Measurements from ENCODE around the gene ENTPD8.
"Not testable (repeated sequence)": the region's sequence is repeated elsewhere in the genome, so short reads cannot be mapped to it uniquely, and the experiment has no call there.

Gene ENTPD8

GRCh38 chr9:137455359-137455991 lies 14.3 kb upstream of the ENTPD8 start:
- no peak for FAIRE-seq

GRCh38 chr9:137454597-137455358 lies 13.6 kb upstream of the ENTPD8 start:
- DNase-seq (ENCODE audit: insufficient read length) (no peak), FAIRE-seq (no peak)
- TF ChIP-seq POLR2AphosphoS5 (IDR thresholded peaks at IDR 0.05; ENCODE audit: low read depth, low read length) (no peak), POLR2A (IDR thresholded peaks at IDR 0.05; ENCODE audit: low read depth, low read length) (no peak), TAF1 (IDR thresholded peaks at IDR 0.05; ENCODE audit: borderline replicate concordance, low read depth, low read length) (no peak)

More at GRCh38 chr9:137455359-137455991, 14.3 kb upstream of the ENTPD8 start:
- no peak for TF ChIP-seq POLR2AphosphoS5 (IDR thresholded peaks at IDR 0.05; ENCODE audit: low read depth, low read length)
- no peak for TF ChIP-seq POLR2A (IDR thresholded peaks at IDR 0.05; ENCODE audit: low read depth, low read length)
- no peak for TF ChIP-seq TAF1 (IDR thresholded peaks at IDR 0.05; ENCODE audit: borderline replicate concordance, low read depth, low read length)
- DNase-seq (ENCODE audit: insufficient read length), result no peak

DNA sequence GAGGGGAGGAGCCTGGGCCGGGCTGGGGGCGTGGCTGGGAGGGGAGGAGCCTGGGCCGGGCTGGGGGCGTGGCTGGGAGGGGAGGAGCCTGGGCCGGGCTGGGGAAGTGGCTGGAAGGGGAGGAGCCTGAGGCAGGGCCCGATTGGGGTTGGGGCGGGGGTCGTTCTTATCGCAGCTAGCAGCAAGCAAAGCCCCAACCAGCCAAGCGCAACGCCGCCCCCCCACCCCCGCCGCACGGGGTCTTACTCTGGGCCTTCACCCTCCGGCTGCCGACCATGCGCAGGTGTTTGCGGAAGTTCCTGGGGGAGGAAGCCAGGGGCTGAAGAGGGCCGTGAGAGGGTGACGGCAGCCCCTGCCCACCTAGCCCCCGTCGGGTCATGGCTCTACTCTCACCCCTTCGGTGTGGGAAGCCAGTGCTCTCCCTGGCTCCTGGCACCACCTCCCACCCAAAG lies 13.0 kb upstream of the ENTPD8 start:
- FAIRE-seq (peak; percentile 42), DNase-seq (ENCODE audit: insufficient read length) (peak; percentile 70)
- TF ChIP-seq POLR2A (IDR thresholded peaks at IDR 0.05; ENCODE audit: low read depth, low read length), result no peak; the same call in 1 of the 2 replicates
- TF ChIP-seq POLR2AphosphoS5 (IDR thresholded peaks at IDR 0.05; ENCODE audit: low read depth, low read length), result 0 out of 2 replicates have a peak, but pooled peaks have one; percentile 21

DNA sequence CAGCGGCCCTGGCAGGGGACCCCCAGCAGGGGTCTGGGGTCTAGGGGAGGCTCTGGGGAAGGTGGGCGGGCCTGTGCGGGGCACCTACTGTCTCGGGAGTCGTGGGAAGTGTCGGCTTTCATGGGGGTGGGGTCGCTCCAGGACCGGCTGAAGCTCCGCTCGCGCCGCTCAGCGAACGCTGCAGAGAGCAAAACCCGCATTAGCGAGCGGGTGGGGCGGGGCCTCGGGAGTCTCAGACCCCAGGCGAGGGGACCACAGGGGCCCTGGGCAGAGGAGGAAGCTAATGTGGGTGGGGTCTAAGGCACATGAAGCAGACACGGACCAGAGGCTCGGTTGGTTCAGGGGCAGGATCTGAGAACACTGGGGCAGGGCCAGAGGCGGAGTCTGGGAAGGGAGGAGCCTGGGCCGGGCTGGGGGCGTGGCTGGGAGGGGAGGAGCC lies 12.5 kb upstream of the ENTPD8 start:
- TF ChIP-seq POLR2AphosphoS5 (IDR thresholded peaks at IDR 0.05; ENCODE audit: low read depth, low read length), result no peak
- TF ChIP-seq POLR2A (IDR thresholded peaks at IDR 0.05; ENCODE audit: low read depth, low read length), result peak; percentile 16; the same call in 1 of the 2 replicates
- TF ChIP-seq TAF1 (IDR thresholded peaks at IDR 0.05; ENCODE audit: borderline replicate concordance, low read depth, low read length), result no peak
- FAIRE-seq, result no peak
- DNase-seq (ENCODE audit: insufficient read length), result peak; percentile 85

- DNase-seq (ENCODE audit: insufficient read length) (no peak), FAIRE-seq (no peak)
- no peak for TF ChIP-seq POLR2A (IDR thresholded peaks at IDR 0.05; ENCODE audit: low read depth, low read length)
- no peak for TF ChIP-seq POLR2AphosphoS5 (IDR thresholded peaks at IDR 0.05; ENCODE audit: low read depth, low read length)
- TF ChIP-seq TAF1 (IDR thresholded peaks at IDR 0.05; ENCODE audit: borderline replicate concordance, low read depth, low read length), result no peak
Observed at GRCh38 chr9:137452761-137453642, 11.8 kb upstream of the ENTPD8 start.

DNA sequence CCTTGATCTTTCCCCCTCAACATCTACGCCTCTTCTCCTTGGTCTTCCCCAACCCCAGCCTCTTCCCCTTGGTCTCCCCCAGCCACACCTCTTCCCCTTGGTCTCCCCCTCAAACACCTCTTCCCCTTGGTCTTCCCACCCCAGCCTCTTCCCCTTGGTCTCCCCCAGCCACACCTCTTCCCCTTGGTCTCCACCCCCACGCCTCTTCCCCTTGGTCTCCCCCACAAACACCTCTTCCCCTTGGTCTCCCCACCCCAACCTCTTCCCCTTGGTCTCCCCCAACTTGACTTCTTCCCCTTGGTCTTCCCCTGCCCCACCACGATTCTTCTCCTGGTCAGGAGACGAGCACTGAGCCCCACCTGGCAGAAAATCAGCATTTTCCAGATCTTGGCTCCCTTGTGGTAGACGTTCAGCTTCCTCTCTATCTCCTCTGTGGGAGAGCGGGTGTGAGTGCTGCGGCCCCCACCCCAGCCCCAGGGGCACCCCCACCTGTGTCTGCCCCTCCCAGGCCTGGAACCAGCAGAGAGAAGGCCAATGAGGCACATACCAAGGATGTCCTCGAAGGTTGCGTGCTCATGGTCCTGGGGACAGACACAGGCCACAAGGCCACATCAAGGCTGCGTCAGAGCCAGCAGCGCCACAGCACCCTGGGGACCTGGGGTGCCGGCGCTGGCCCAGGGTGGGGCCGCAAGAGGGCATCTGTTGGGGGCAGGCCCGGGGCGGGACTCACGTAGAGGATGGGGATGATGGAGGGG lies 11.0 kb upstream of the ENTPD8 start:
- FAIRE-seq, result no peak
- TF ChIP-seq TAF1 (IDR thresholded peaks at IDR 0.05; ENCODE audit: borderline replicate concordance, low read depth, low read length) (no peak), POLR2A (IDR thresholded peaks at IDR 0.05; ENCODE audit: low read depth, low read length) (no peak), POLR2AphosphoS5 (IDR thresholded peaks at IDR 0.05; ENCODE audit: low read depth, low read length) (no peak)
- no peak for DNase-seq (ENCODE audit: insufficient read length)

DNA sequence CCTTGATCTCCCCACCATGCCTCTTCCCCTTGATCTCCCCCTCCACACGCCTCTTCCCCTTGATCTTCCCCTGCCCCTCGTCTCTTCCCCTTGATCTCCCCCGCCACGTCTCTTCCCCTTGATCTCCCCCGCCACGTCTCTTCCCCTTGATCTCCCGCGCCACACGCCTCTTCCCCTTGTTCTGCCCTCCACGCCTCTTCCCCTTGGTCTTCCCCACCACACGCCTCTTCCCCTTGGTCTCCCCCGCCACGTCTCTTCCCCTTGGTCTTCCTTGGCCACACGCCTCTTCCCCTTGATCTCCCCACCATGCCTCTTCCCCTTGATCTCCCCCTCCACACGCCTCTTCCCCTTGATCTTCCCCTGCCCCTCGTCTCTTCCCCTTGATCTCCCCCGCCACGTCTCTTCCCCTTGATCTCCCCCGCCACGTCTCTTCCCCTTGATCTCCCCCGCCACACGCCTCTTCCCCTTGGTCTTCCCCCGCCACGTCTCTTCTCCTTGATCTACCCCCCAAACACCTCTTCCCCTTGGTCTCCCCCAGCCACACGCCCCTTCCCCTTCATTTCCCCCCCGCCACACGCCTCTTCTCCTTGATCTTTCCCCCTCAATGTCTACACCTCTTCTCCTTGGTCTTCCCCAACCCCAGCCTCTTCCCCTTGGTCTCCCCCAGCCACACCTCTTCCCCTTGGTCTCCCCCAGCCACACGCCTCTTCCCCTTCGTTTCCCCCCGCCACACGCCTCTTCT lies 10.3 kb upstream of the ENTPD8 start:
- FAIRE-seq; DNase-seq (ENCODE audit: insufficient read length): not testable (repeated sequence)

- not testable (repeated sequence) for DNase-seq (ENCODE audit: insufficient read length); FAIRE-seq
Observed at GRCh38 chr9:137450539-137451222, 9.5 kb upstream of the ENTPD8 start.

- FAIRE-seq, result no peak
- TF ChIP-seq TAF1 (IDR thresholded peaks at IDR 0.05; ENCODE audit: borderline replicate concordance, low read depth, low read length) (no peak), POLR2AphosphoS5 (IDR thresholded peaks at IDR 0.05; ENCODE audit: low read depth, low read length) (0 out of 2 replicates have a peak, but pooled peaks have one; percentile 16)
- DNase-seq (ENCODE audit: insufficient read length), result no peak
Observed at GRCh38 chr9:137449931-137450538, 8.9 kb upstream of the ENTPD8 start.

Data from GM12892 (cell line).